Stimulated activated naive CD8-positive, alpha-beta T cell treated with anti-CD3 and anti-CD28 coated beads, Interleukin-15, Interleukin-2, amounts not matched to agents 100 ng/mL and 50 ng/mL, for 24 hours (primary cell): ENCODE data around the gene HMOX1.

Source experiments
- H3K27ac Mint-ChIP-seq: one replicate; pipeline ENCODE4 v1.8.0; 2021; ENCODE audit warnings: mild to moderate bottlenecking, mixed read lengths
- H3K27me3 Mint-ChIP-seq: one replicate; pipeline ENCODE4 v1.8.0; 2021; ENCODE audit warnings: mixed read lengths
- H3K36me3 Mint-ChIP-seq: one replicate; pipeline ENCODE4 v1.8.0; 2021; ENCODE audit warnings: low read depth, mixed read lengths
- H3K4me1 Mint-ChIP-seq: one replicate; pipeline ENCODE4 v1.8.0; 2021; ENCODE audit warnings: low read depth, mixed read lengths
- H3K4me3 Mint-ChIP-seq: one replicate; pipeline ENCODE4 v1.8.0; 2021; ENCODE audit warnings: mild to moderate bottlenecking, mixed read lengths
- H3K9me3 Mint-ChIP-seq: one replicate; pipeline ENCODE4 v1.8.0; 2021; ENCODE audit warnings: mixed read lengths

Gene HMOX1

DNA sequence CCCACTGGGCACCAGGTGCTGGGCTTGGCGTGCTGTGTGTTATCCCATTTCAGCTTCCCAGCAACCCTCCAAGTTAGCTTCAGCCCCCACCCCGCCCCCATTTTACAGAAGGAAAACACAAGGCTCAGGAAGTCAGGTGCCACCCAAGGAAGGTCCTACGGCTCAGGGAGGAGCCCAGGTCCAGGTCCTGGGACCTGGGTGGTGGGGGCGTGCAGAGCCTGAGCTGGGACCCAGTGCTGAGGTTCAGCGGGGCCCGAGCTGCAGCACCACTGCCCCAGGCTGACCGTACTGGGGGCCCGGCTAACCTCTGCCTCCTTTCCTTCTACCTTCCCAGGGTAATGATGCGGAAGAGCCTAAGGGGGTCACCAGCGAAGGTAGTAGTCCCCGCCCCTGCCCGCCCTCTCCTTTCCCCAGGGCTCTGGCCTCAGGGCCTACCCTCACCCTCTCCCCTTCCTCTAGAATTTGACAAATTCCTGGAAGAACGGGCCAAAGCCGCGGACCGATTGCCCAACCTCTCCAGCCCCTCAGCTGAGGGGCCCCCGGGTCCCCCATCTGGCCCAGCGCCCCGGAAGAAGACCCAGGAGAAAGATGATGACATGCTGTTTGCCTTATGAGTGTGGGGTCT is 34.2 kb upstream of the HMOX1 start:
- Mint-ChIP-seq H3K4me1 (peaks cover 15% of the 10 kb centered on the region), H3K36me3 (no peaks in the 10 kb centered on the region), H3K9me3 (no peaks in the 10 kb centered on the region), H3K4me3 (no peak overlapping the region), H3K27me3 (peaks cover 7% of the 10 kb centered on the region), H3K27ac (no peak overlapping the region)

DNA sequence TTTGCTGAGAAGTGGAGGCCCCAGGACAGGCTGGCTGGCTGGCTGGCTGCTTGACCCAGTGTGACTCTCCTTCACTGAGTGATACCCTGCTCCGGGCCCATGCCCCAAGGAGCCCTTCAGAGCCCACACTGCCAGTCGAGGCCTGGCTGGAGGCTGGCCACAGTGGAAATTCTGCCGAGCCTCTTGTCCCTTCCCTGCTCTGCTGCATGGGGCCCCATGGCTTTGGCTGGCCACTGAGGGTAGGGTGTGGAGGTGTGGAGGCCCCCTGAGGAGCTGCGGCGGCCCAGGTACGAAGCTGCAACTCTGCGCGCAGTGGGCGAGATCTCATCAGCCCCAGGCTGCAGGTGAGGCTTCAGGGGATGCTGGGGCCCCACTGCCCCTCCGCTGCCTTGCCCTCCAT is 33.4 kb upstream of the HMOX1 start:
- peaks cover 23% of the 10 kb centered on the region for H3K4me1 Mint-ChIP-seq
- peaks cover 7% of the 10 kb centered on the region for H3K27me3 Mint-ChIP-seq
- no peak overlapping the region for H3K27ac Mint-ChIP-seq
- no peaks in the 10 kb centered on the region for H3K36me3 Mint-ChIP-seq
- H3K4me3 Mint-ChIP-seq = no peak overlapping the region
- no peaks in the 10 kb centered on the region for H3K9me3 Mint-ChIP-seq

GRCh38 chr22:35348026-35348590 is 32.8 kb upstream of the HMOX1 start:
- Mint-ChIP-seq H3K36me3 (no peaks in the 10 kb centered on the region), H3K9me3 (no peaks in the 10 kb centered on the region), H3K27ac (no peak overlapping the region), H3K27me3 (peaks cover 7% of the 10 kb centered on the region), H3K4me1 (peaks cover 29% of the 10 kb centered on the region), H3K4me3 (no peak overlapping the region)

GRCh38 chr22:35348703-35349102 is 32.2 kb upstream of the HMOX1 start:
- no peaks in the 10 kb centered on the region for H3K36me3 Mint-ChIP-seq
- peaks cover 33% of the 10 kb centered on the region for H3K4me1 Mint-ChIP-seq
- H3K27me3 Mint-ChIP-seq = peaks cover 7% of the 10 kb centered on the region
- H3K9me3 Mint-ChIP-seq = no peaks in the 10 kb centered on the region
- H3K4me3 Mint-ChIP-seq = no peak overlapping the region
- H3K27ac Mint-ChIP-seq = no peak overlapping the region

DNA sequence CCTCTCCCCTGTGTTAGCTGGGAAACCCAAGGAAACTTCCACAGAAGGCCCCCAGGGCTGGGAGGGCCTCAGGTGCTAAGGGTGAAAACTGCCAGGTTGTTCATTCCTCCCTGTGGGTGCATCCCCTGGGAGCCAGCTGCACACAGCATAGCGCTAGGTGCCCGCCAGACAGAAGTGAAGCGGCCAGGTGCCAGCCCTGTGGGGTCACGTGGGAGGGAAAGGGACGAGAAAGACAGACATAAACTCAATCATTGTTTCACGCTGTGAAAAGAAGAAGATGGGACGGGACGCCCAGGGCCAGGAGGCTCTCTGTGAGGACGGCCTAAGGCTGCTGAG is 31.6 kb upstream of the HMOX1 start:
- Mint-ChIP-seq H3K9me3 (no peaks in the 10 kb centered on the region), H3K4me3 (no peak overlapping the region), H3K27me3 (peaks cover 7% of the 10 kb centered on the region), H3K4me1 (peaks cover 33% of the 10 kb centered on the region), H3K36me3 (no peaks in the 10 kb centered on the region), H3K27ac (no peak overlapping the region)

DNA sequence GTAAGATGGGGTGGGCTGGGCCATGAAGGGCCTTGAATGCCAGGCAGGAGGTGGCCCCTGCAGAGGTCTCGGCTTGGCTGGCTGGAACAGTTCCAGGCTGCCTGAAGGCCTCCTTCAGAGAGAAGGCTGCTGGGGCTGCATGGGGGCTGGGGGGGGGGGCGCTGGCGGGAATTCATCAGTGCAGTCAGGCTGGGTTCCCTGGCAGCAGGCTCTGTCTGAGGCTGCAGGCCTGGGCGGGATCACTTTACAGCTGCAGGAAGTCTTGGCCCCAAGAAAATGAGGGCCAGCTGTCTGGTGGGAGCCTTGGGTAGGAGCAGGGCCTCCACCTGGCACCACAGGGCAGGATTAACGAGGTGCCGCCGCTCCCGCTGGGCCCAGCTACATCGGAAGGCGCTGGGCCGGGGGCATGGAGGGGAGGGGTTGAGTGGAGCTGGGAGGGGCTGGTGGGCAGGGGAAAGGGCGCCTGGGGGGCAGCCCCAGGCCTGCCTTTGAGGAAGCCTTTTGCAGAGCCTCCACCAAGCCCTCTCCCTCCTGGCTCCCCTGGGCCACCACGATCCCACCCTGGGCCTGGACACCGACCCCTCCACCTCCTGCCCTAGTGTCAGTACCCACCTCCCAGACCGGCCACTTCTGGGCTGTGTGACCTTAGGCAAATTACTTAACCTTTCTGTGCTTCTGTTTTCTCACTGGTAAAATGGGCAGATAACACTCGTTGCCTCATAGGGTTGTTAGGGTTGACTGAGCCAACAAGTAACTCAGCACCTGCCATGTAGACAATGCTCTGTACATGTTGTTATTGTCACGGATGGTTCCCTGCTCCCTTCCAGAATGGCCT is 31.0 kb upstream of the HMOX1 start:
- Mint-ChIP-seq H3K27me3 (peaks cover 7% of the 10 kb centered on the region), H3K27ac (peak overlapping the region; percentile 58), H3K36me3 (no peaks in the 10 kb centered on the region), H3K4me3 (no peak overlapping the region), H3K9me3 (no peaks in the 10 kb centered on the region), H3K4me1 (peaks cover 33% of the 10 kb centered on the region)

GRCh38 chr22:35350539-35351503 is 30.1 kb upstream of the HMOX1 start:
- H3K4me3 Mint-ChIP-seq = peak overlapping the region; percentile 80
- H3K36me3 Mint-ChIP-seq = no peaks in the 10 kb centered on the region
- peaks cover 33% of the 10 kb centered on the region for H3K4me1 Mint-ChIP-seq
- H3K27me3 Mint-ChIP-seq = peaks cover 7% of the 10 kb centered on the region
- H3K27ac Mint-ChIP-seq = peak overlapping the region; percentile 82
- no peaks in the 10 kb centered on the region for H3K9me3 Mint-ChIP-seq

DNA sequence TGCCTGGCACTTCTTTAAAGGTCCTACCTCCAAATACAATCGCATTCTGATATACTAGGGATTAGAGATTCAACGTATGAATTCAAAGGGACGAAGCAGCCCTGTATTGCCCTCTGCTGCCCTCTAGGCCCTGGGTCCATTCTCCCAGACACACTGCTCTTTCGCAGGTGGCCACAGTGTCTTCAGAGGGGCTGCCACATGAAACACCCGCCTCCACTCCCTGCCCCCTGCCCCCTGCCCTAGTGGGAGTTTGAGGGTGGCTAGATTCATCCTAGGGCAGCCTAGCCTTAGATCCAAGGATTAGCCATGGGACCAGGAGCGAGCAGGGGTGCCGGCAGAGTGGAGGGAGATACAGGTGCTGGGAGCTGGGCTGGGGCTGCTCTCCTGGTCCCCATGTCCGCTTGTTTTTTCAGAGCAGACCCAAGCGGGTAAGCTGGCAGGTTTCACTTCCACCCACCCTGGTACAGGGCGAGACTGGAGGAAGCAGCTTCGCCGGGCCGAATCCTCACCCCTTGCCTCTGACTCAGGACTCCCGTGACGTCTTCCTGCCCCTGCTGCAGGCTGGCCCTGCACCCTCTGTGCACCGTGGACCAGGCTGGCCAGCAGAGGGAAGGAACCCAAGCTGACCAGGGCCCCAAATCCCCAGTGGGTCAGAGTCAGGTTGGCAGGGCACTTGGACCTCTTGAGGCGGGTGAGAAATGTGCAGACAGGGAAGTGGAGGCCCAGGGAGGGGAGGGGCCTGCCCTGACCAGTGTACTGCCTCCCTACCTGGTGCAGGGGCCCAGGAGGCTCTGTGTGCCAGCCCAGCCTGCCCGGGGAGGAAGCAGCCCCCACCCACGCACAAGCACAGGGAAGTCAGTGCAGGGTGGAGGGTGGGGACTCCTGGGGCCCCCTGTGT is 28.4 kb upstream of the HMOX1 start:
- Mint-ChIP-seq H3K4me3 (peak overlapping the region; percentile 80), H3K27me3 (peaks cover 7% of the 10 kb centered on the region), H3K27ac (peak overlapping the region; percentile 93), H3K9me3 (no peaks in the 10 kb centered on the region), H3K4me1 (peaks cover 33% of the 10 kb centered on the region), H3K36me3 (no peaks in the 10 kb centered on the region)

GRCh38 chr22:35353318-35353717 is 27.6 kb upstream of the HMOX1 start:
- Mint-ChIP-seq H3K4me1 (peaks cover 33% of the 10 kb centered on the region), H3K9me3 (no peaks in the 10 kb centered on the region), H3K27me3 (peaks cover 7% of the 10 kb centered on the region), H3K4me3 (no peak overlapping the region), H3K27ac (peak overlapping the region; percentile 93), H3K36me3 (no peaks in the 10 kb centered on the region)

- Mint-ChIP-seq H3K4me3 (no peak overlapping the region), H3K27ac (no peak overlapping the region), H3K27me3 (peaks cover 10% of the 10 kb centered on the region), H3K36me3 (no peaks in the 10 kb centered on the region), H3K4me1 (peaks cover 33% of the 10 kb centered on the region), H3K9me3 (no peaks in the 10 kb centered on the region)
Measured at GRCh38 chr22:35354068-35354467, 26.8 kb upstream of the HMOX1 start.

DNA sequence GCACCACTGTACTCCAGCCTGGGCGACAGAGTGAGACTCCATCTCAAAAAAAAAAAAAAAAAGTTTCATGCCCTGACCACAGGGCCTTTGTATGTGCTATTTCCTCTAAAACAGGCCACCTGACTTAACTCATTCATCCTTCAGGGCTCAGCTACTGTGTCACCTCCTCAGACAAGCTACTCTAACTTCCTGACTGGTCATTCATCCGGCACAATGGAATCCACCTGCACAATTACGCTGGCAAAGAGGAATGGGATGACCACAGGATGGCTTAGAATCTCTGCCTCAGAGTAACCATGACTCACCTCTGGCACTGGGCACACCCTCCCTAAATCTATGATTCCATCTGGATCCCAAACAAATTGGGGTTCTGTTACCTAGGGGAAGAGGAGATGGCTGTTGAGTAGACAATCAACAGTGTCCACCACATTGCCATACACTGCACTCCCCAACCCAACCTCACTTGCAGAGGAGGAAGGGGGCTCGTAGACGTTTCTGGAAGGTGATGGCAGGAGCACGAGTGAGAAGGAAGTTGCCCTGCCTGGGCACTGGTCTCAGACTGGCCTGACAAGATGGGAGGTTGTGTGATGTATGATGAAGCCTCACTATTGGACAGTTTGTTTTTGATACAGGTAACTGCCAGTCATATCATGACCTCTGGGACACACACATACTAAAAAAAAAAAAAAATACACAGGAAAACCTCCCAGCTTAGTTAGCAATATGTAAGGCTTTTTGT is 22.8 kb upstream of the HMOX1 start:
- Mint-ChIP-seq H3K36me3 (no peaks in the 10 kb centered on the region), H3K27ac (no peak overlapping the region), H3K4me3 (no peak overlapping the region), H3K27me3 (peaks cover 3% of the 10 kb centered on the region), H3K4me1 (peaks cover 4% of the 10 kb centered on the region), H3K9me3 (no peaks in the 10 kb centered on the region)

- H3K27ac Mint-ChIP-seq = no peak overlapping the region
- H3K36me3 Mint-ChIP-seq = no peaks in the 10 kb centered on the region
- H3K27me3 Mint-ChIP-seq = peaks cover 3% of the 10 kb centered on the region
- H3K4me1 Mint-ChIP-seq = no peaks in the 10 kb centered on the region
- no peak overlapping the region for H3K4me3 Mint-ChIP-seq
- H3K9me3 Mint-ChIP-seq = no peaks in the 10 kb centered on the region
Measured at GRCh38 chr22:35359380-35360065, 21.4 kb upstream of the HMOX1 start.

DNA sequence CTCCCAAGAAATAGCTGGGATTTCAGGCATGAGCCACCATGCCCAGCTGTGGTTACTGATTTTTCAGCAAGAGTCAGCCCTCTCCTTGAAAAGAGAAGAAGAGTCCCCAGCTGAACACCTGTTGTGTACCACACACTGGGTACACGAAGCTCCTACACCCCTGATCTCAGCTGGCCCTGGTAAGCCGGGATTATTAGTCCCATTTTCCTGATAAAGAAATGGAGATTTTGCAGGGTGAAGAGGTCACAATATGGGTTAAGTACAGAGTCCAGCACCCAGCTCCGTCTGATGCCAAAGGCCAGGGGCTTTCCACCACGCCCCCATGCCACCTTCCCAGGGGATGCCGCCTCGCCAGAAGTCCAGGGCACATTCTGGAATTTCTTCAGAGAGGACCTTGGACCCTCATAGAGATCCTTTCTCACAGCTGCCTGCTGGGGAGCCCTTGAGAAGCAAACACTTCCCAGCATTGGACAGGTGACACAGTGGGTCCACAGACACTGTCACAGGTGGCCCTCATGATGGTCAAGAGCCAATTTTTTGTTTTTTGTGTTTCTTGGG is 19.8 kb upstream of the HMOX1 start:
- Mint-ChIP-seq H3K36me3 (no peaks in the 10 kb centered on the region), H3K4me3 (no peak overlapping the region), H3K4me1 (no peaks in the 10 kb centered on the region), H3K27ac (no peak overlapping the region), H3K27me3 (peaks cover 9% of the 10 kb centered on the region), H3K9me3 (no peaks in the 10 kb centered on the region)
